ENCODE results near the gene RSPO4. TPM values are rescaled to one million over a fixed set of nuclear protein-coding genes. Genes with fewer than 3 reads are reported as not detected.

The RSPO4 gene
- total RNA-seq, 3 donors from 2014 or later (not counting 1 experiment from before 2014, with no cell fraction given): 0.09 to 0.70 (median 0.53) TPM

DNA sequence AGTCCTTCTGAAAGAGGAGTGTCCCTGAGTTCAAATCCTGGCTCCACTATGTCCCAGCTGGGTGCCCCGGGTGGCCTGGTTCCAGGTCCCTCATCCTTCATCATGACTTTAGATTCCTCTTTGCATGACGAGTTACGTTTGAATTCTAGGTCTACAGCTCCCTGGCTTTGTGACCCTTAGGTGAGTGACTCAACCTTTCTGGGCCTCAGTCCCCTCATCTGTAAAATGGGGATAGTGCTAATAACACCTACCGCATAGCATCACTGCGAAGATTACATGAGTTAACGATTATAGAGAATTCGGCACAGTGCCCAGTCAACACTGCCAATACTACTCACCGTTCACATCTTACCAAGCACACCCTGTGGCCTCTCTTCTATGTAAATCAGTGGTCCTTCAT is 39.4 kb downstream of the RSPO4 start:
- no peak for TF ChIP-seq CTCF (IDR thresholded peaks at IDR 0.05)
- Mint-ChIP-seq H3K9me3 (no peaks in the 10 kb centered on the region), H3K36me3 (no peaks in the 10 kb centered on the region), H3K27me3 (ENCODE audit: low read depth in 2 of 2) (peaks cover 15 to 16% of the 10 kb centered on the region in 2 donors), H3K27ac (no peak overlapping the region), H3K4me1 (peaks cover 6 to 16% of the 10 kb centered on the region in 2 donors), H3K4me3 (no peak overlapping the region)
- peaks cover 9% of the 10 kb centered on the region for H3K4me1 ChIP-seq (ENCODE audit: control insufficient read depth, insufficient read depth, low read length)
- intact Hi-C loops (cut with micrococcal nuclease): no loop called here
- 84% methylated on average over 8 of the region's 8 CpGs for WGBS (ENCODE audit: insufficient coverage)
- no peaks in the 10 kb centered on the region for H3K27me3 ChIP-seq (ENCODE audit: control insufficient read depth, insufficient read depth, low read length)
- no peaks in the 10 kb centered on the region for H3K36me3 ChIP-seq (ENCODE audit: control insufficient read depth, insufficient read depth, low read length)
- no peaks in the 10 kb centered on the region for H3K9me3 ChIP-seq (ENCODE audit: control insufficient read depth, insufficient read depth, low read length)
- no peak overlapping the region for H3K27ac ChIP-seq (ENCODE audit: low read length)
- ATAC-seq: no peak
- no peak overlapping the region for H3K4me3 ChIP-seq (ENCODE audit: low read length)
- no peak for DNase-seq

- H3K4me1 ChIP-seq (ENCODE audit: control insufficient read depth, insufficient read depth, low read length): peaks cover 9% of the 10 kb centered on the region
- no peaks in the 10 kb centered on the region for H3K27me3 ChIP-seq (ENCODE audit: control insufficient read depth, insufficient read depth, low read length)
- H3K4me3 ChIP-seq (ENCODE audit: low read length): no peak overlapping the region
- Mint-ChIP-seq H3K9me3 (no peaks in the 10 kb centered on the region), H3K27me3 (ENCODE audit: low read depth in 2 of 2) (peaks cover 15 to 16% of the 10 kb centered on the region in 2 donors), H3K27ac (no peak overlapping the region), H3K36me3 (no peaks in the 10 kb centered on the region), H3K4me3 (no peak overlapping the region), H3K4me1 (peaks cover 6 to 16% of the 10 kb centered on the region in 2 donors)
- intact Hi-C loops (cut with micrococcal nuclease): no loop called here
- no peak for DNase-seq
- no peak for TF ChIP-seq CTCF (IDR thresholded peaks at IDR 0.05)
- H3K27ac ChIP-seq (ENCODE audit: low read length): no peak overlapping the region
- no peak for ATAC-seq
- H3K36me3 ChIP-seq (ENCODE audit: control insufficient read depth, insufficient read depth, low read length): no peaks in the 10 kb centered on the region
- WGBS (ENCODE audit: insufficient coverage): 86% methylated on average over 3 of the region's 3 CpGs
- no peaks in the 10 kb centered on the region for H3K9me3 ChIP-seq (ENCODE audit: control insufficient read depth, insufficient read depth, low read length)
Measured at GRCh38 chr20:962223-962622, 39.9 kb downstream of the RSPO4 start.

GRCh38 chr20:961768-962167 is 40.3 kb downstream of the RSPO4 start:
- no peak for ATAC-seq
- no peak for TF ChIP-seq CTCF (IDR thresholded peaks at IDR 0.05)

DNA sequence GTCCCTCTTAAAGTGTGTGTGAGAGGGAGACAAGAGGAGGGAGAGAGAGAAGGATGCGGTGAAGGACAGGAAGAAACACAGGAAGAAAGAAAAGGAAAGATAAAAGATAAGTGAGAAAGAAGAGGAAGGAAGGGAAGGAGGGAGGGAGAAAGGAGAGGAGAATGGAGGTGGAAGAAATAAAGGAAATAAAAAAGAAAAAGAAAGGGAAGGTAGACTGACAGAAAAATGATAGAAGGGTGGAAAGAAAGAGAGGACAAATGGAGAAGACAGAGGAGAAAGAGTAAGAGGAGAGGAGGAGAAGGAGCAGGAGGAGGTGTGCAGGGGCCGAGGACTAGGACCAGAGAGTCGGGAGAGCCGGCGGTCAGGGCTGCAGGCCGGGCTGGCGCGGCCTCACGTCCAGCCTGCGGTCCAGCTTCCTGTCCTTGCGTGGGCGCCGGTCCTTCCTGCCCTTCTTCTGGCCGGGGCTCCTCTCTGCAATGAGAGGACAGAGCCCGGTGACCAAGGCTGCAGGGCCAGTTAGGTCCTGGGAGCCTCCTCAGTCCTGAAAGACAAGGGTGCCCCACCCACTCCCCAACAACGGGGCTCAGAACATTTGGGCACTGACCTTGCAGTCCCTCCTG is 42.0 kb downstream of the RSPO4 start:
- Mint-ChIP-seq H3K27ac (no peak overlapping the region), H3K9me3 (no peaks in the 10 kb centered on the region), H3K27me3 (ENCODE audit: low read depth in 2 of 2) (peaks cover 19 to 21% of the 10 kb centered on the region in 2 donors), H3K36me3 (no peaks in the 10 kb centered on the region), H3K4me1 (peaks cover 6 to 16% of the 10 kb centered on the region in 2 donors), H3K4me3 (no peak overlapping the region)
- no peak for TF ChIP-seq CTCF (IDR thresholded peaks at IDR 0.05)
- Histone ChIP-seq H3K9me3 (ENCODE audit: control insufficient read depth, insufficient read depth, low read length) (no peaks in the 10 kb centered on the region), H3K4me3 (ENCODE audit: low read length) (no peak overlapping the region), H3K27me3 (ENCODE audit: control insufficient read depth, insufficient read depth, low read length) (peaks cover 4% of the 10 kb centered on the region), H3K4me1 (ENCODE audit: control insufficient read depth, insufficient read depth, low read length) (peaks cover 12% of the 10 kb centered on the region), H3K27ac (ENCODE audit: low read length) (no peak overlapping the region), H3K36me3 (ENCODE audit: control insufficient read depth, insufficient read depth, low read length) (no peaks in the 10 kb centered on the region)
- intact Hi-C loops (cut with micrococcal nuclease): no loop called here
- WGBS (ENCODE audit: insufficient coverage): 87% methylated on average over 16 of the region's 16 CpGs
- ATAC-seq (no peak), DNase-seq (no peak)

More at GRCh38 chr20:961768-962167, 40.3 kb downstream of the RSPO4 start:
- Mint-ChIP-seq H3K4me1 (peaks cover 6 to 16% of the 10 kb centered on the region in 2 donors), H3K4me3 (no peak overlapping the region), H3K36me3 (no peaks in the 10 kb centered on the region), H3K27ac (no peak overlapping the region), H3K9me3 (no peaks in the 10 kb centered on the region), H3K27me3 (ENCODE audit: low read depth in 2 of 2) (peaks cover 15 to 16% of the 10 kb centered on the region in 2 donors)
- Histone ChIP-seq H3K27me3 (ENCODE audit: control insufficient read depth, insufficient read depth, low read length) (no peaks in the 10 kb centered on the region), H3K4me3 (ENCODE audit: low read length) (no peak overlapping the region), H3K36me3 (ENCODE audit: control insufficient read depth, insufficient read depth, low read length) (no peaks in the 10 kb centered on the region), H3K4me1 (ENCODE audit: control insufficient read depth, insufficient read depth, low read length) (peaks cover 9% of the 10 kb centered on the region), H3K27ac (ENCODE audit: low read length) (no peak overlapping the region), H3K9me3 (ENCODE audit: control insufficient read depth, insufficient read depth, low read length) (no peaks in the 10 kb centered on the region)
- intact Hi-C loops (cut with micrococcal nuclease): no loop called here
- no peak for DNase-seq
- 90% methylated on average over 2 of the region's 2 CpGs for WGBS (ENCODE audit: insufficient coverage)

Data from natural killer cell (primary cell).